CD4-positive, alpha-beta T cell treated with Interleukin-21 for 1 hour (primary cell): ENCODE measurements around the gene PILRA.
"Not testable (repeated sequence)": the region's sequence is repeated elsewhere in the genome, so short reads cannot be mapped to it uniquely, and the experiment has no call there.

Experiments
- DNase-seq: peaks from one replicate; pipeline ENCODE4 v3.0.0-alpha.2; 2020

The PILRA gene

DNA sequence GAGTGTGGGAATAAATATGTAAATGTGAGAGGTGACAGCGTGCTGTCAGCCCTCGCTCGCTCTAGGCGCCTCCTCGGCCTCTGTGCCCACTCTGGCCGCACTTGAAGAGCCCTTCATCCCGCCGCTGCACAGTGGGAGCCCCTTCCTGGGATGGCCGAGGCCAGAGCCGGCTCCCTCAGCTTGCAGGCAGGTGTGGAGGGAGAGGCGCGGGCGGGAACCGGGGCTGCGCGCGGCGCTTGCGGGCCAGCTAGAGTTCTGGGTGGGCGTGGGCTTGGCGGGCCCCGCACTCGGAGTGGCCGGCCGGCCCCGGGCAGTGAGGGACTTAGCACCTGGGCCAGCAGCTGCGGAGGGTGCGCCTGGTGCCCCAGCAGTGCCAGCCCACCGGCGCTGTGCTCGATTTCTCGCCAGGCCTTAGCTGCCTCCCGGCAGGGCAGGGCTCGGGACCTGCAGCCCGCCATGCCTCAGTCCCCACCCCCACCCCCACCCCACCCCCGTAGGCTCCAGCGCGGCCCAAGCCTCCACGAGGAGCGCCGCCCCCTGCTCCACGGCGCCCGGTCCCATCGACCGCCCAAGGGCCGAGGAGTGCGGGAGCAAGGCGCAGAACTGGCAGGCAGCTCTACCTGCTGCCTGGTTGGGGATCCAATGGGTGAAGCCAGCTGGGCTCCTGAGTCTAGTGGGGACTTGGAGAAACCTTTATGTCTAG is 8.4 kb downstream of the PILRA start:
- not testable (repeated sequence) for DNase-seq

GRCh38 chr7:100382234-100382853 is 9.1 kb downstream of the PILRA start:
- not testable (repeated sequence) for DNase-seq

DNA sequence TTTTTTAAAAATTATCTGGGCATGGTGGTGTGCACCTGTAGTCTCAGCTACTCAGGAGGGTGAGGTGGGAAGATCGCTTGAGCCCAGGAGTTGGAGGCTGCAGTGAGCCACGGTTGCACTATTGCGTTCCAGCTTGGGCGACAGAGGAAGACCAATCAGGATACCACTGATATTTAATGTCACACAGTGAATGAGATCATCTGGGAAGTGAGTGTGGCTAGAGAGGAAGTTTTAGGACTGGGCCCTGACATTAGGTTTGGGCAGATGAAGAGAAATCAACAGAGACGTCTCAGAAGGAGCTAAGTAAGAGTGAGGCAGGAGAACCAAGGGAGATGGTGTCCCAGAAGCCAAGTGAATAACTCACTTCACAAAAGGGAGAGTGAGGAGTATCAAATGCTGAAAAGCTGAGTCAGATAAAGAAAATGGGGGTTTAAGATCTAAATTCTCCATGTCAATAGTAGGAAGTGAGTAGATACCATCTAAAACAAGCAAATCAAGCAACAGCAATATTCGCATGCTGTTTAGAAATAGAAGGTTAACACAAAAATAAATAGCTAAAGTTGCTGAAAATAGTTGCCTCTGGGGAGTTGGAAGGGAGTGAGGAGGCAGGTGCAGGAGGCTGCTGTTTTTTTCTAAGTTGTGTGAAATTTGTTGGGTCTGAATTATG is 11.5 kb downstream of the PILRA start:
- no peak for DNase-seq

GRCh38 chr7:100386940-100387339 is 13.7 kb downstream of the PILRA start:
- no peak for DNase-seq

DNA sequence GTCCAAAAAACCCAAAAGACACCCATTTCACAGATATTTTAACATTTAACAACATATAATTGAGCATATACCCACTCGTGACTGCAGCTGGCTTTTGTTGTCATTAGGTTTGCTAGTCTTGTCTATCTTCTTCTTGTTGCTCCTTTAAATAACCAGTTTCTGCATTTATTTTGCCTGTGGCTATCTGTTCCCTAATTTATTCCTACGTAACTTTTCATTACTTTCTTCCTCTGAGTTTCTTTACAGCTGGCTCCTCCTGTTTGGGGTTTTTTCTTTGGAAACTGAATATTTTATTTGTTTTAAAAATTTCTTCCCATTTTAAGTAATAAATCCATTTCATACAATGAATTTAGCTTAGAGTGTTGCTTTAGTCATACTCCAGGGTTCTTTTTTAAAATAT is 14.4 kb downstream of the PILRA start:
- no peak for DNase-seq

GRCh38 chr7:100389437-100390088 is 16.3 kb downstream of the PILRA start:
- no peak for DNase-seq

- DNase-seq: no peak
Observed at GRCh38 chr7:100390286-100391009, 17.2 kb downstream of the PILRA start.

- DNase-seq: no peak
Observed at GRCh38 chr7:100393233-100393905, 20.1 kb downstream of the PILRA start.

DNA sequence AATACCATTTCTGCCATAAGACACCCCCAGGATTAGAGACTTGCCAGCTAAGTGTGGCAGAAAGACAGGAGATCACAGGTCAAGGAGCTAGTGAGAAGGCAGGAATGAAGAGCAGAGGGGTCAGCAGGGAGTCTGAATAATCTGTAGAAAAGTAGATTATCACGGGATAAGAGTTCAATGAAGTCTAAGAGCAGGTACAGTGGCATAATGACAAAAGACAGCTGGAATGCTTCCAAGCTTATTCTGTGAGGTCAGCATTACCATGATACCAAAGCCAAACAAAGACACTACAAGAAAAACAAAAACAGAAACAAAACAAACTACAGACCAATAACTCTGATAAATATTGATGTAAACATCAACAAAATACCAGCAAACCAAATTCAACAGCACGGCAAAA is 20.8 kb downstream of the PILRA start:
- no peak for DNase-seq

- DNase-seq: peak; percentile 64
Observed at GRCh38 chr7:100396421-100396982, 23.2 kb downstream of the PILRA start.

DNA sequence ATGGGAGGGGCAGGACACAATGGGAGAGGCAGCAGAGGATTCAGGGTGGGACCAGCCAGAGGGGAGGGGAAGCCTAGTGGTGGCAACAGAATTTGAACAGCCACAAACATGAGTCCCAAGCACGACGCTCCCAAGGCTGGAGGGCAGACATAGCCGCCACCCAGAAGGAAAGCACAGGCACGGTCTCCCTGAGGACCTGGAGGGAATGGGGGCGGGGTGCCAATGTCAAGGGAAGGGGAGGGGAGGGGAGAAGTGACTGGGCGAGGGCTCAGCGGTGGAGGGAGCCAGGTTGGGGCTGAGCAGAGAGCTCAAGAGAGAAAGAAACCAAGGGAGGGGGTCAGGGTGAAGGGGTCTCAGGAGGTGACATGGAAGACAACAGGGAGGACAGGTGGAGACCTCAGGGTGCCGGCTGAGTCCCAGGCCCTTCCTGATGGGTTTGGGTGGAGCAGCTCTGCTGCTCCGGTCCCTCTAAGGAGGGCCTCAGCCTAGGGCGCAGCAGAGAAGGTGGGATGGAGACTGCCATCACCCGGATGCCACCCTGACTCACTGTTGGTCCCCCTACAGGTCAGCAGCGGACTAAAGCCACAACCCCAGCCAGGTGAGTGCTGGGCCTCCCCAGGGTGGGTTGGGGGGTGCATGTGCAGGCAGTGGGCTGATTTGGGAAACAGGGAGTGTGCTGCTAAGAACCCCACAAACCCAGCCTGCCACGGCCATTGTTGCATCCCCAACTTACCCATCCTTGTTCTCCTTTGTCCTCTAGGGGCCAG is 24.2 kb downstream of the PILRA start:
- no peak for DNase-seq

- DNase-seq: no peak
Observed at GRCh38 chr7:100398239-100398638, 25.0 kb downstream of the PILRA start.

DNA sequence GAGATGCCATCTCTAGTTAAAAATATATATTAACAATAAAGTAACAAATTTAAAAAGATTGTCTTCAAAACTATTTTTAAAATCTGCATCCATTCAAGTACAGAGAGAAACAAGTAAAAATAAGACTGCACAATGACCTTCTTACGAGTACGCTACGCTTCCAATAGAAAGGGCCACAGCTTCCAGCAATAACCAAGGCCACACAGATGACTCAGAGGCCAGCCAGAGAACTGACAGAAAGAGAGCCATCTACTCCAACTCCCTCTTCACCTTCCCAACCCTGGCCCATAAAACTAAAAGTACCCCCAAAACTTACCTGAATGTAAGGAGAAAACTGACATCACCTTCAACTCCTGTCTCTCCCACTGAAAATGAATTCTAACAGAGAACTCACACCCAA is 26.8 kb downstream of the PILRA start:
- no peak for DNase-seq

- no peak for DNase-seq
Observed at GRCh38 chr7:100400656-100401055, 27.4 kb downstream of the PILRA start.

- DNase-seq: no peak
Observed at GRCh38 chr7:100401811-100402210, 28.5 kb downstream of the PILRA start.

GRCh38 chr7:100402241-100402640 is 29.0 kb downstream of the PILRA start:
- no peak for DNase-seq

GRCh38 chr7:100406767-100407166 is 33.5 kb downstream of the PILRA start:
- no peak for DNase-seq

DNA sequence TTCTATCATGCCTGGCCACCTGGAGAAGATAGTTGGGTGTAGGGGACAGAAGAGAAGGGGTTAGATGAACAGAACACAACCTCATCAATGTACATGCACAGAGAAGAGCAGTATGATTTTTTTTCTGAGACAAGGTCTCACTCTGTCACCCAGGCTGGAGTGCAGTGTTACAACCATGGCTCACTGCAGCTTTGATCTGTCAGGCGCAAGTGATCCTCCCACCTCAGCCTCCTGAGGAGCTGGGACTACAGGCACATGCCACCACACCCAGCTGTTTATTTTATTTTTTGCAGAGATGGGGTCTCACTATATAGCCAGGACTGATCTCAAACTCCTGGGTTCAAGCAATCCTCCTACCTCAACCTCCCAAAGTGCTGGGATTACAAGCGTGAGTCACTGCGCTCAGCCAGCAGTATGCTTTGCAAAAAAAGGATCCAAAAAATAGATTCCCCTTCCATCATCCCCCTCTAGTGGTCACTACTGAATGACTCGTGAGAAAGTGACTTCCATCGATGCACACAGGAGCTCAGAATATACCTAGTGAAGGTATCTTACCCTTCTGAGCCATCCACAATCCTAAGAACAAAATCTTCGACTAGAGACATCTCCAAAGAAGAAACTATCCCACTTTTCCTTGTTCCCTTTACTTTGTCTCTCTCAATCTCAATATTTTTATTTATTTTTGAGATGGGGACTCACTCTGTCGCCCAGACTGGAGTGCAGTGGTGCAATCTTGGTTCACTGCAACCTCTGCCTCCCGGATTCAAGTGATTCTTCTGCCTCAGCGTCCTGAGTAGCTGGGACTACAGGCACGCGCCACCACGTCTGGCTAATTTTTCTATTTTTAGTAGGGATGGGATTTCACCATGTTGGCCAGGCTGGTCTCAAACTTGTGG is 34.2 kb downstream of the PILRA start:
- DNase-seq: peak; percentile 78

GRCh38 chr7:100411101-100411500 is 37.8 kb downstream of the PILRA start:
- no peak for DNase-seq

DNA sequence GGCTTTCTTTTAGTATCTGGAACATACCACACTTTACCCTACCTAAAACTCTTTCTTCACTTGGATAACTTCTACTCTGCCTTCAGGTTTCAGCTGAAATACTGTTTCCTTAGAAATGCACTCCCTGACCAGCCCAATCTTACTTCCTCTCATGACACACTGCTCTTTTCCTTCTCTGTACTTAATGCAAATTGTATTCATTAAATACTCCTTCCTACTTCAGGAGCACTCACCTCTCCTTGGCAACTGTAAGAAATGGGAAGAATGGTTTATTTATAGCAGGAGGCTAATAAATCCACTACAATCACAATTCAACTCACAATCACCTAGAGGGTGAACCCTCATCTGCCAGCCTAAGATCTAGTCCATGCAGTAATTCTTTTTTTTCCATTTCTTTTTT is 40.1 kb downstream of the PILRA start:
- no peak for DNase-seq
